ENCODE measurements around the gene NR1I2.

NR1I2 gene

DNA sequence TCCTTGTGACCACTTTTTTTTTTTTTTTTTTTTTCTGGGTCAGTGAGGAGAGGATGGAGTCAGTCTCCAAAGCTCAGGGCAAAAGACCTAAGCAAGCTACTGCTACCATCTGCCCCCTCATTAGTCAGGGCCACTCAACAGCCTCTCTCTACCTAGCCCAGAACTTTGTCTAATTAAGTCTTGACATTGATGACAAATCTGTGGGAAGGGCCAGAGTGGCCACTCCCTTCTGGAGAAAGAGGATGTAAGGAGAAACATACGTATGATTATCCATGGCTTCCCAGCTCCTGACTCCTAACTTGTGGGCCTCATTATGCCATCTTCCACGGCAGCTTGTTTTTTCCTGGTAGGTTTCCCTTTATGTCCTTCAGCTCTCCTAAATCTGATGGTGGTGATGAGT lies 37.9 kb downstream of the NR1I2 start:
- DNase-seq (ENCODE audit: low read depth in 3 of 3), result no peak

GRCh38 chr3:119825820-119826219 lies 43.9 kb downstream of the NR1I2 start:
- DNase-seq (ENCODE audit: low read depth in 3 of 3), result no peak

- no peak for DNase-seq (ENCODE audit: low read depth in 3 of 3)
These were observed 45.1 kb downstream of the NR1I2 start for GRCh38 chr3:119826711-119827608.

GRCh38 chr3:119829420-119829819 lies 47.5 kb downstream of the NR1I2 start:
- DNase-seq (ENCODE audit: low read depth in 3 of 3), result no peak

DNA sequence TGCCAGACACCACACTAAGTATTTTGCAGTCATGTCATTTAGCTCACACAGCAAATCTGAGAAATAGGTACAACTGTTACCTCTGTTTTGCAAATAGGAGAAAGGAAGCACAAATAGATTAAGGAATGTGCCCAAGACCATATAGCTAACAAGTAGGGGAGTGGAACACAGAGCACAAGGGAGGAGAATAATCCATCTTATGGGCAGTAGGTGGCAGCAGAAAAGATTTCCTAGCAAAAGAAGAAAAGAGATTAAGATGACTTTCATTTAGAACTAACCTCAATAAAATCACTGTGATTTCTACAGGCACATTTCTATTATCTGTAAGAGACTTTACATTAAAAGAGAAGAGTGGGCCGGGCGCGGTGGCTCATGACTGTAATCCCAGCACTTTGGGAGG lies 49.1 kb downstream of the NR1I2 start:
- DNase-seq (ENCODE audit: low read depth in 3 of 3), result no peak

DNA sequence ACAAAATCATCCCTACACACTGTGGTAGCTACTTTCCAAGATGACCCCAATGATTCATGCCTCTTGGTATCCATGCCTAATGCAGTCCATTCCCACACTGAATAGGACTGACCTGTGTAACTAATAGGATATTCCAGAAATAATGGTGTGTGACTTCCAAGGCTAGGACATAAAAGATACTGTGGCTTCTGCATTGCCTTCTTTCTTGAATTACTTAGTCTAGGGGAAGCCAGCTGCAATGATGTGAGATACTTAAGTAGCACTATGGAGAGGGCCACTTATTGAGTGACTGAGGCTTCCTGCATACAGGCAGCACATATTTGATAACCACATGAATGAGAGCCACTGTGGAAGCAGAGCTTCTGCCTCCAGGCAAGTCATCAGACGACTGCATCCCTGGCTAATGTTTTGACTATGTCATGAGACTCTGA lies 50.1 kb downstream of the NR1I2 start:
- no peak for DNase-seq (ENCODE audit: low read depth in 3 of 3)

DNA sequence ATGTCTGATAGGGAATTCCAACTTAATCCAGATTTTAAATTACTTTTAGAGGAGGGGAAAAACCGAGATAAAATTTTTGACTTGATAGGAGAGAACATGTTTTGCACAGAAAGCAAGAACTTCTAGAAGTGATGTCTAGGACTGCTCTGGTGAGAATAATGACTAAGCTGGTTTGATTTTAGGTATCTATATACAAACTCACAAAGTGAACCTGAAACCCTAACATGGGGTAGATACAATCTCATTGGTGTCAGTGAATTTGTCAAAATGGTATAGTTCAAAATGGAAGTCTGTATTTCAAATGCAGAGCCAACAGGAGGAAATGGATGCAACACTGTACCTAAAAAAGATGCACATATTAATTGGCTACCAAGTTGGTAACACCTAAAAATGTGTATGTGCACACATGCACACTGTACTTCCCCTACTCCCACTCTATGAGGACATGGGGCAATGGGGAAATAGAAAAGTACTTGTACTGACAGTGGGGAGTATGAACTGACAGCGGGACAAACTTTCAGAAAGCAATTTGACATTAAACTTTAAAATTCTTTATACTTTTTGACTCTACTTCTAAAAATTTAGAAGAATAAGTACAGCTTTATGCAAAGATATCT lies 53.0 kb downstream of the NR1I2 start:
- DNase-seq (ENCODE audit: low read depth in 3 of 3), result no peak

DNA sequence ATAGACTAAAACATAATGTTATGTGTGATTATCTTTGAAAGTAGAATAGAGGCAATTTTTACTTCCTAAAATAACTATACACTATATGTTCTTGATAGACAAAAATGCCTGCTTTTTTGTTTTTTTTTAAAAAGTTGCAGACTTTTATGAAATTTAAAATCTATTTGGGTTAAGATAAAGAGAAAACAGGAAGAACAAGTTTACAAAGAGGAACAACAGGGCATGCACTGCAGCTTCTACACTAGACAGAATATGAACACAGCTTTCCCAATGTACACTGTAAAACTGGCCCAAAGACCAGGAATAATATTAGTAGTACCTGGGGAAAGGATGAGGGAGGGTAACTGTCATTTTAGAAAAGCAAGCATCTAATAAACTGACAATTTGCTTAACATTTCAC lies 53.7 kb downstream of the NR1I2 start:
- DNase-seq (ENCODE audit: low read depth in 3 of 3), result no peak

GRCh38 chr3:119841808-119842471 lies 60.0 kb downstream of the NR1I2 start:
- DNase-seq (ENCODE audit: low read depth in 3 of 3), result no peak

GRCh38 chr3:119849126-119849525 lies 67.2 kb downstream of the NR1I2 start:
- no peak for DNase-seq (ENCODE audit: low read depth in 3 of 3)

DNA sequence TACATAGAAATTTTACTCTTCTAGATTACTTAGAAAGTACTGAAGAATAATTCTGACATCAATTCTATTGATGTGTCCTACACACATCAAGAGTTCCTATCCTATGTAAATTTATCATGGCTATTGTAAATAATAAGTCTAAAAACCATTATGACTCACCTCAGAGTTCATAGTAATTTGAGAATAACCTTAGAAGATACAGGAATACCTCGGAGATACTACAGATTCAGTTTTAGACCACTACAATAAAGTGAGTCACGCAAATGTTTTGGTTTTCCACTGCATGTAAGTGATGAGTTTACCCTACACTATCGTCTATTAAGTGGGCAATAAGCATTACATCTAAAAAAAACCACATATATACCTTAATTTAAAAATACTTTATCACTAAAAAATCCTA lies 74.8 kb downstream of the NR1I2 start:
- no peak for DNase-seq (ENCODE audit: low read depth in 3 of 3)

DNA sequence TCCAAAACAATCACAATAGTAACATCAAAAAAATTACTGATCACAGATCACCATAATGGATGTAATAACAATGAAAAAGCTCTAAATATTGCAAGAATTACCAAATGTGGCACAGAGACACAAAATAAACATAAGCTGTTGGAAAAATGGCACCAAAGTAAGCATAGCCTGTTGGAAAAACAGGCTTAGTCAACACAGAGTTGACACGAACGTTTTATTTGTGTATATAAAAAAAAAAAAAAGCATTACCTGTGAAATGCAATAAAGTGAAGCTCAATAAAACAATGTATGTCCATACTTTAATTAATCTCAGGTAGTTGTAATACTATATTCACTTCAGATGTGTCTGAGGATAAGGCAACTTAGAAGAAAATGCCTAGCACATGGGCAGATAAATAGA lies 77.1 kb downstream of the NR1I2 start:
- DNase-seq (ENCODE audit: low read depth in 3 of 3), result no peak

DNA sequence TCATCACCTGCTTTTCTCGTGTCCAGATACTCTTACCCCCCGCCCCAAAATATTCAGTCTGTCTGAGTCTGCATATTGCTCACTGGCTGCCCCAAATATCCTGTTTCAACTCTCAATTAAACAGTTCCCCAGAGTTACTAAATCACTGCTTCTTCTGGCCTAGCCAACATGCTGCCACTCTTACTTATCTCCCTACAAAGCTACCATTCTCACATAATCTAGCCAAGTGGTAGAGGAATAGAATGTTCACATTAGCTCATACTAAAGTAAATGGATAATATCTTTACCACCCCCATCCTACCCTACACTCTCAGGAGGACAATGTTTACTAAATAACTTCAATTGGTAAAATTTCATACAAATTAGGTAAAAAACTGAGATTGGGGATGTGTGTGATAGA lies 77.8 kb downstream of the NR1I2 start:
- no peak for DNase-seq (ENCODE audit: low read depth in 3 of 3)

DNA sequence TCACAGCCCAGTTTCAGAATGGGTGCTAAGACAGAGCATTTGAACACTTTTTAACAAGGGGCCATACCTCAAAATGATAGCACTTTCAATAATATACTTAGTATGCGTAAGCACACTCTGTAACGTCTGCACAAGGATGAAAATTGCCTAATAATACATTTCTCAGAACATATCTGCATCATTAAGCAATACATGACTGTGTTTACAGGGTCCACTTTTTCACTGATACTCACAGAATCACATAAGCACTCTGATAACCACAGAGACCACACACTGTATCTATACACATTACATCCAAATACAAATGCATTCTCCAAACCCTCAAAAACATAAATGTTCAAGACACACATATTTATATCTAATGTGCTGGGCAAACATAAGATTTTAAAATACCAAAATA lies 79.8 kb downstream of the NR1I2 start:
- DNase-seq (ENCODE audit: low read depth in 3 of 3), result no peak

GRCh38 chr3:119862616-119863015 lies 80.7 kb downstream of the NR1I2 start:
- DNase-seq (ENCODE audit: low read depth in 3 of 3), result no peak

- no peak for DNase-seq (ENCODE audit: low read depth in 3 of 3)
These were observed 82.6 kb downstream of the NR1I2 start for GRCh38 chr3:119864476-119864875.

Data from stimulated activated CD4-positive, alpha-beta T cell treated with anti-CD3 and anti-CD28 coated beads, TNF-alpha, amount 100 ng/mL, for 4 hours (primary cell).